Measurements from ENCODE around the gene ASB6. TPM values are rescaled to one million over a fixed set of nuclear protein-coding genes. Genes with fewer than 3 reads are reported as not detected.

ASB6 gene
- total and polyA plus RNA-seq, 2 donors (not counting 1 experiment from before 2014, with no cell fraction given): 27.7 to 27.9 TPM

- H3K4me3 Mint-ChIP-seq: peak overlapping the region; percentile 87
- Histone ChIP-seq H3K4me1 (ENCODE audit: control insufficient read depth in 2 of 2, insufficient read depth in 2 of 2, low read length in 2 of 2) (peaks cover 12 to 17% of the 10 kb centered on the region in 2 donors), H3K4me3 (ENCODE audit: control extremely low read depth in 1 of 5, extremely low read depth in 1 of 5, insufficient read depth in 1 of 5, low read depth in 2 of 5, low read length in 4 of 5) (peak overlapping the region; percentile 61 to 91 (median 84)), H3K9me3 (ENCODE audit: control extremely low read depth in 1 of 3, control insufficient read depth in 2 of 3, insufficient read depth in 1 of 3, low read length in 2 of 3) (no peaks in the 10 kb centered on the region), H3K36me3 (replicated peaks in 1 of 2; ENCODE audit: control extremely low read depth in 1 of 2, control insufficient read depth in 1 of 2, extremely low read depth in 1 of 2, insufficient read depth in 2 of 2, low read length in 1 of 2) (peaks cover 2 to 30% of the 10 kb centered on the region in 2 experiments), H2AFZ (ENCODE audit: insufficient read depth, low read depth, low read length, poor library complexity, severe bottlenecking) (peak overlapping the region; percentile 92), H4K20me1 (ENCODE audit: control insufficient read depth, insufficient read depth, low read length, poor library complexity, severe bottlenecking) (peaks cover 38% of the 10 kb centered on the region), H3K9ac (ENCODE audit: low read length) (peak overlapping the region; percentile 89), H3K27ac (ENCODE audit: low read length in 2 of 2) (peak overlapping the region; percentile 43 to 86), H3K79me2 (ENCODE audit: control insufficient read depth, insufficient read depth, low read length) (peaks cover 29% of the 10 kb centered on the region), H3K27me3 (replicated peaks in 1 of 4; ENCODE audit: control extremely low read depth in 1 of 4, control insufficient read depth in 3 of 4, insufficient read depth in 4 of 4, low read length in 3 of 4) (no peaks in the 10 kb centered on the region), H3K4me2 (replicated peaks; ENCODE audit: low read depth, low read length, poor library complexity, severe bottlenecking) (peak overlapping the region; percentile 99)
- no peaks in the 10 kb centered on the region for H3K9me3 Mint-ChIP-seq (ENCODE audit: insufficient read depth)
- WGBS (ENCODE audit: insufficient coverage): 22% methylated on average over 44 of the region's 44 CpGs
- CTCF ChIA-PET: interaction anchor here (1.1 to 6.2 kb wide), 4 partner anchors 15 to 509 kb away, joined by 3 to 66 read pairs (median 4); partner anchors contain the start of gene NTMT1
- peak overlapping the region; percentile 91 for H3K27ac Mint-ChIP-seq
- peaks cover 26% of the 10 kb centered on the region for H3K4me1 Mint-ChIP-seq
- DNase-seq: no peak
- ATAC-seq (ENCODE audit: low read depth): no peak
- POLR2A ChIA-PET: interaction anchor here (1.8 kb wide), 1 partner anchor 15 kb away, joined by 9 read pairs; the partner anchor contains the start of gene NTMT1
- TF ChIP-seq CTCF (IDR thresholded peaks at IDR 0.05): no peak
- no peak for TF ChIP-seq EZH2 (IDR thresholded peaks at IDR 0.05; ENCODE audit: borderline replicate concordance, insufficient read depth, low read depth, low read length, poor library complexity, severe bottlenecking)
- H3K27me3 Mint-ChIP-seq: no peaks in the 10 kb centered on the region
- intact Hi-C loops (cut with micrococcal nuclease): loop anchor here (5.0 kb wide), 1 partner anchor 96 kb away; no protein-coding TSS in a partner anchor
Measured at GRCh38 chr9:129640871-129641749, 841 bp downstream of the ASB6 start.
